HG03565 (cell line): ENCODE measurements around the gene ABHD4.

ENCODE experiments used
- ATAC-seq: cut with Tn5 transposase; IDR thresholded peaks from one replicate; pipeline ENCODE4 v1.9.1; 2021; ENCODE audit warnings: mild to moderate bottlenecking, moderate library complexity; ENCODE audit not compliant: unreplicated experiment

The ABHD4 gene

GRCh38 chr14:22660654-22661053 lies 62.6 kb downstream of the ABHD4 start:
- no peak for ATAC-seq
